HepG2 (cell line): Measurements from ENCODE around the gene KCTD15. TPM values are rescaled to one million over a fixed set of nuclear protein-coding genes. Genes with fewer than 3 reads are reported as not detected.

Source experiments
- CREB1 ChIP-seq, 2 experiments: fragments of 450-650 bp in 1 of 2; IDR thresholded peaks; 2 replicates each; pipeline ENCODE4 v1.6.1; 2016 to 2017; ENCODE audit warnings: control low read depth in 1 of 2, mild to moderate bottlenecking in 1 of 2, missing compliant biosample characterization in 1 of 2, missing genetic modification characterization in 1 of 2
- NFE2L1 ChIP-seq: sonication (generic); formaldehyde crosslinking; IDR thresholded peaks from 2 replicates; pipeline ENCODE4 v1.4.0; 2020; ENCODE audit warnings: missing genetic modification reagents, mild to moderate bottlenecking, borderline replicate concordance
- RBM22 ChIP-seq: fragments of 200-400 bp; formaldehyde crosslinking; optimal IDR thresholded peaks from 2 replicates; pipeline ENCODE3; 2017; ENCODE audit warnings: mild to moderate bottlenecking, low read length, moderate library complexity
- REL ChIP-seq: sonication (generic); formaldehyde crosslinking; conservative IDR thresholded peaks from 2 replicates; pipeline ENCODE4 v1.8.0; 2022; ENCODE audit warnings: mild to moderate bottlenecking, missing genetic modification reagents, moderate library complexity
- SSRP1 ChIP-seq: IDR thresholded peaks from 2 replicates; pipeline ENCODE4 v1.6.1; 2016; ENCODE audit warnings: control low read depth
- TBX2 ChIP-seq: sonication (generic); formaldehyde crosslinking; IDR thresholded peaks from 2 replicates; pipeline ENCODE4 v1.5.0; 2020; ENCODE audit warnings: missing genetic modification reagents, mild to moderate bottlenecking, borderline replicate concordance
- ZFP1 ChIP-seq: IDR thresholded peaks from 2 replicates; pipeline ENCODE4 v1.6.1; 2016
- ZNF446 ChIP-seq: sonication (generic); formaldehyde crosslinking; IDR thresholded peaks from 2 replicates; pipeline ENCODE4 v1.5.0; 2020; ENCODE audit warnings: mild to moderate bottlenecking, missing genetic modification reagents
- ZNF543 ChIP-seq: sonication (generic); formaldehyde crosslinking; IDR thresholded peaks from 2 replicates; pipeline ENCODE4 v1.4.0; 2020; ENCODE audit warnings: mild to moderate bottlenecking, missing genetic modification reagents
- ZNF572 ChIP-seq: sonication (generic); formaldehyde crosslinking; IDR thresholded peaks from 2 replicates; pipeline ENCODE4 v1.5.1; 2020; ENCODE audit warnings: mild to moderate bottlenecking, missing genetic modification reagents
- polyA plus RNA-seq, 8 experiments: library from polyadenylated mRNA; depleted of rRNA in 3 of 8; stranded (reverse) in 7 of 8; unstranded in 1 of 8; fragments of >200 nt; fragmentation: Illumina TruSeq in 4 of 8; extraction: Trizol in 4 of 8; gene quantifications; 2 replicates each; pipeline versions ENCODE4 v1.2.1 to v1.2.3, GENCODE V29; 2011 to 2016; ENCODE audit warnings: low read depth in 4 of 8, missing spikeins in 1 of 8, mixed read lengths in 1 of 8; ENCODE audit not compliant: insufficient read depth in 1 of 8
- total RNA-seq, 5 experiments: library from RNA; depleted of rRNA; stranded (reverse); fragments of >200 nt; fragmentation: Illumina TruSeq; extraction: Trizol; gene quantifications; 2 replicates each; pipeline ENCODE4 v1.2.3, GENCODE V29; 2016; ENCODE audit warnings: low read depth in 1 of 5
- TF ChIP-seq, protein P1 (sequence below): sonication (generic); formaldehyde crosslinking; IDR thresholded peaks from 2 replicates; pipeline ENCODE4 v1.4.0; 2020; ENCODE audit warnings: missing genetic modification reagents, borderline replicate concordance
- TF ChIP-seq, protein P2 (sequence below): sonication (generic); formaldehyde crosslinking; IDR thresholded peaks from 2 replicates; pipeline ENCODE4 v1.4.0; 2020; ENCODE audit warnings: mild to moderate bottlenecking, low read depth, missing genetic modification reagents

Gene KCTD15
- total and polyA plus RNA-seq, 2 of the 13 experiments (the other 11 are each of a cell fraction or from before 2014, with no cell fraction given): 13.2 to 16.7 TPM

DNA sequence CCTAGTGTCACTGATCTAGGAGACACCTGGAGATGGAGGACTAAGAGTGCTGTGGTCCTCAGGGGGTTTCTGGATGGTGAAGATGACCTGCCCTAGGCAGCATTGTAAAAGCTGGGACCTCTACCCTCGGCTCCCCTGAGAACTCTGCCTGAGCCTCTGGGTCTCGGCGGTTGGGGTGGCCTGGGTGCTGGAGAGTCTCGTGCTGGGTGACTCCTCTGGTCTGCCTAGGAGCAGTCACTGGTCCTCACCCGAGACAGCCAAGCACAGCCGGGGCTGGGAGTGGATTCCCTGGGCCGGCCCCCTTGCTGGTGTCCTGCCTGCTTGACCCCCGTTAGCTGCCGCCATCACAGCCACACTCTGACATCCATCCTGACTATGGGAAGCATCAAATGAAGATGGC, 6.7 kb downstream of the KCTD15 start (continued):
- no peak for TF ChIP-seq CREB1 (IDR thresholded peaks at IDR 0.05)
- TF ChIP-seq CREB1 (CRISPR knock-in tag; IDR thresholded peaks at IDR 0.05): no peak
- no peak for TF ChIP-seq ZNF446
- no peak for TF ChIP-seq ZNF543 (CRISPR knock-in tag)
- TF ChIP-seq NFE2L1 (CRISPR knock-in tag): no peak
- no peak for TF ChIP-seq TBX2
- TF ChIP-seq, protein P1, sequence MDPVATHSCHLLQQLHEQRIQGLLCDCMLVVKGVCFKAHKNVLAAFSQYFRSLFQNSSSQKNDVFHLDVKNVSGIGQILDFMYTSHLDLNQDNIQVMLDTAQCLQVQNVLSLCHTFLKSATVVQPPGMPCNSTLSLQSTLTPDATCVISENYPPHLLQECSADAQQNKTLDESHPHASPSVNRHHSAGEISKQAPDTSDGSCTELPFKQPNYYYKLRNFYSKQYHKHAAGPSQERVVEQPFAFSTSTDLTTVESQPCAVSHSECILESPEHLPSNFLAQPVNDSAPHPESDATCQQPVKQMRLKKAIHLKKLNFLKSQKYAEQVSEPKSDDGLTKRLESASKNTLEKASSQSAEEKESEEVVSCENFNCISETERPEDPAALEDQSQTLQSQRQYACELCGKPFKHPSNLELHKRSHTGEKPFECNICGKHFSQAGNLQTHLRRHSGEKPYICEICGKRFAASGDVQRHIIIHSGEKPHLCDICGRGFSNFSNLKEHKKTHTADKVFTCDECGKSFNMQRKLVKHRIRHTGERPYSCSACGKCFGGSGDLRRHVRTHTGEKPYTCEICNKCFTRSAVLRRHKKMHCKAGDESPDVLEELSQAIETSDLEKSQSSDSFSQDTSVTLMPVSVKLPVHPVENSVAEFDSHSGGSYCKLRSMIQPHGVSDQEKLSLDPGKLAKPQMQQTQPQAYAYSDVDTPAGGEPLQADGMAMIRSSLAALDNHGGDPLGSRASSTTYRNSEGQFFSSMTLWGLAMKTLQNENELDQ (CRISPR knock-in tag): no peak
- TF ChIP-seq ZFP1 (CRISPR knock-in tag): no peak
- TF ChIP-seq ZNF572 (CRISPR knock-in tag): no peak
- no peak for TF ChIP-seq RBM22
- no peak for TF ChIP-seq REL (CRISPR knock-in tag)
- no peak for TF ChIP-seq SSRP1
- TF ChIP-seq, protein P2, sequence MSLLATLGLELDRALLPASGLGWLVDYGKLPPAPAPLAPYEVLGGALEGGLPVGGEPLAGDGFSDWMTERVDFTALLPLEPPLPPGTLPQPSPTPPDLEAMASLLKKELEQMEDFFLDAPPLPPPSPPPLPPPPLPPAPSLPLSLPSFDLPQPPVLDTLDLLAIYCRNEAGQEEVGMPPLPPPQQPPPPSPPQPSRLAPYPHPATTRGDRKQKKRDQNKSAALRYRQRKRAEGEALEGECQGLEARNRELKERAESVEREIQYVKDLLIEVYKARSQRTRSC (CRISPR knock-in tag): no peak
